Upper lobe of left lung (tissue), 4 donors: ENCODE data around the gene MCF2L.

Experiments used
- CTCF ChIP-seq, 6 experiments: fragments of 450-650 bp in 4 of 6; fragments of 200-600 bp in 2 of 6; sonication (generic) in 2 of 6; IDR thresholded peaks; one replicate each; pipeline ENCODE4 v1.5.1; 2016 to 2019; ENCODE audit warnings: antibody characterized with exemption in 6 of 6
- POLR2AphosphoS5 ChIP-seq, 2 donors: sonication (generic); formaldehyde crosslinking; IDR thresholded peaks; one replicate each; pipeline ENCODE4 v1.5.1; 2017; ENCODE audit warnings: antibody characterized with exemption in 2 of 2

- TF ChIP-seq CTCF (IDR thresholded peaks at IDR 0.05) (no peak), POLR2AphosphoS5 (IDR thresholded peaks at IDR 0.05) (no peak)
These were observed 36.3 kb downstream of the MCF2L start for GRCh38 chr13:113005076-113005865.
